ENCODE results near the gene SOAT2. TPM values are rescaled to one million over a fixed set of nuclear protein-coding genes. Genes with fewer than 3 reads are reported as not detected.

SOAT2 gene
- total RNA-seq, 1 donor from 2014 or later, result not detected

DNA sequence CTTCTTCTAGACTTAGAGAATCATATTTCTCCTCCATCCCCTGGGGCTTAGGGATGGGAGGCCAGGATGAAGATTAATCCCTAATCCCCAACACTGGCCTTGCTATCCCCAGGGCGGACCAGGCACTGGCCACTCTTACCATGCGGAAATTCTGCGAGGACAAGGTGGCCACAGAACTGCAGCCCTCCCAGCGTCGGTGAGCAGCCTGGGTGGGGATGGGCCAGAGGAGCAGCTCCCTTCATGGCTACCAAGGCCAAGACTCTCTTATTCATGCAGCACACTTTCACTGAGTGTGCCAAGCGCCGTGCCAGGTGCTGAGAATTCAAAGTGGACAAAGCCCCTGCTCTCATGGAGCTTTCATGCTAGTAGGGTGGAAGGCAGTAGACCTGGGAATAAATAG is 46.4 kb upstream of the SOAT2 start:
- peaks cover 20% of the 10 kb centered on the region for H3K27me3 Mint-ChIP-seq (ENCODE audit: unreplicated experiment)
- no peak for TF ChIP-seq CTCF (IDR thresholded peaks at IDR 0.05; ENCODE audit: unreplicated experiment)
- peaks cover 12% of the 10 kb centered on the region for H3K4me1 Mint-ChIP-seq (ENCODE audit: unreplicated experiment)
- H3K36me3 Mint-ChIP-seq (ENCODE audit: low read depth, unreplicated experiment), result peaks cover 27% of the 10 kb centered on the region
- H3K9me3 Mint-ChIP-seq (ENCODE audit: unreplicated experiment), result no peaks in the 10 kb centered on the region
- no peak overlapping the region for H3K27ac Mint-ChIP-seq (ENCODE audit: unreplicated experiment)
- DNase-seq (ENCODE audit: low spot score), result no peak
- peak overlapping the region; percentile 44 for H3K4me3 Mint-ChIP-seq (ENCODE audit: unreplicated experiment)

- Mint-ChIP-seq H3K27ac (ENCODE audit: unreplicated experiment) (no peak overlapping the region), H3K36me3 (ENCODE audit: low read depth, unreplicated experiment) (peaks cover 27% of the 10 kb centered on the region), H3K4me1 (ENCODE audit: unreplicated experiment) (peaks cover 7% of the 10 kb centered on the region), H3K4me3 (ENCODE audit: unreplicated experiment) (peak overlapping the region; percentile 40), H3K27me3 (ENCODE audit: unreplicated experiment) (peaks cover 16% of the 10 kb centered on the region), H3K9me3 (ENCODE audit: unreplicated experiment) (no peaks in the 10 kb centered on the region)
- TF ChIP-seq CTCF (IDR thresholded peaks at IDR 0.05; ENCODE audit: unreplicated experiment), result no peak
- DNase-seq (ENCODE audit: low spot score), result no peak
Observed at GRCh38 chr12:53057816-53058500, 45.3 kb upstream of the SOAT2 start.

GRCh38 chr12:53058674-53059433 is 44.4 kb upstream of the SOAT2 start:
- no peak for TF ChIP-seq CTCF (IDR thresholded peaks at IDR 0.05; ENCODE audit: unreplicated experiment)
- Mint-ChIP-seq H3K4me3 (ENCODE audit: unreplicated experiment) (no peak overlapping the region), H3K36me3 (ENCODE audit: low read depth, unreplicated experiment) (peaks cover 27% of the 10 kb centered on the region), H3K27me3 (ENCODE audit: unreplicated experiment) (peaks cover 20% of the 10 kb centered on the region), H3K9me3 (ENCODE audit: unreplicated experiment) (no peaks in the 10 kb centered on the region), H3K4me1 (ENCODE audit: unreplicated experiment) (peaks cover 7% of the 10 kb centered on the region), H3K27ac (ENCODE audit: unreplicated experiment) (no peak overlapping the region)
- no peak for DNase-seq (ENCODE audit: low spot score)

- Mint-ChIP-seq H3K4me3 (ENCODE audit: unreplicated experiment) (no peak overlapping the region), H3K4me1 (ENCODE audit: unreplicated experiment) (peaks cover 13% of the 10 kb centered on the region), H3K27ac (ENCODE audit: unreplicated experiment) (no peak overlapping the region), H3K9me3 (ENCODE audit: unreplicated experiment) (no peaks in the 10 kb centered on the region), H3K27me3 (ENCODE audit: unreplicated experiment) (peaks cover 22% of the 10 kb centered on the region), H3K36me3 (ENCODE audit: low read depth, unreplicated experiment) (peaks cover 33% of the 10 kb centered on the region)
- no peak for DNase-seq (ENCODE audit: low spot score)
- TF ChIP-seq CTCF (IDR thresholded peaks at IDR 0.05; ENCODE audit: unreplicated experiment), result no peak
Observed at GRCh38 chr12:53059434-53060063, 43.7 kb upstream of the SOAT2 start.

Data from endothelial cell (in vitro differentiated cells).